ENCODE results near the gene WAPL.
"Not testable (repeated sequence)": the region's sequence is repeated elsewhere in the genome, so short reads cannot be mapped to it uniquely, and the experiment has no call there.

Gene WAPL

DNA sequence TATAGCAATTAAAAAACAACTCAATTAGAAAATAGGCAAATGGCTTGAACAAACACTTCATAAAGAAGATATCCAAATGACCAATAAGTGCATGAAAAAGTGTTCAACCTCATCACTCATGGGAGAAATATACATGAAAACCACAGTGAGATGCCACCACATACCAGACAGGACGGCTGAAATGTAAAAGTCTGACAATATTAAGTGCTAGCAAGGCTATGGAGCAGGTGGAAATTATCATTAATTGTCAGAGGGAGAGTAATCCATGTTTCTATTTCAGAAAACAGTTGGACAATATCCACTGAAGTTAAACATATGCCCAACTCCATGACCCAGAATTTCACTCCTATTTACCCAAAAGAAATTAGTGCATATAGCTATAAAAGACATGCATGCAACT lies 112.4 kb downstream of the WAPL start:
- no peak for DNase-seq

DNA sequence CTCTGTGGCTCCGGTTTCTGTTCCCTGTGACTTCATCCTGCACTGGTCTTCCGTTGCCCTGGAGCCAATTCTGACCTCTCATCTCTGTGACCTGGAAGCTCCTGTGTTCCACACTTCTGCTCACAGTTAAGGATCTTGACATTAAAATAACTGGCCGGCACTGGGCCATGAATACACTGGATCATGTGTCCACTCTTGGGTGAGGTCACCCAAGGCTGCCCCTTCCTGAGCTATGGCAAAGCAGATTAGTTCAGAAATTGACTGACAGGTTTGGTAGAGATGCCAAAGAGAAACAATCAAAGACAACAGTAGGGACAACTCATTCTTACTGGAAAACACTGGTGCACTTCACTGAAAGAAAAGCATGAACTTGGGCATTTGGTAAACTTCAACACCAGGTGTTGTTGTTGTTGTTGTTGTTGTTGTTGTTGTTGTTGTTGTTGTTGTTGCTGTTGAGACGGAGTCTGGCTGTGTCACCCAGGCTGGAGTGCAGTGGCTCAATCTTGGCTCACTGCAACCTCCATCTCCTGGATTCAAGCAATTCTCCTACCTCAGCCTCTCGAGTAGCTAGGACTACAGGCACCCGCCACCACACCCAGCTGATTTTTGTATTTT lies 118.3 kb downstream of the WAPL start:
- no peak for DNase-seq

DNA sequence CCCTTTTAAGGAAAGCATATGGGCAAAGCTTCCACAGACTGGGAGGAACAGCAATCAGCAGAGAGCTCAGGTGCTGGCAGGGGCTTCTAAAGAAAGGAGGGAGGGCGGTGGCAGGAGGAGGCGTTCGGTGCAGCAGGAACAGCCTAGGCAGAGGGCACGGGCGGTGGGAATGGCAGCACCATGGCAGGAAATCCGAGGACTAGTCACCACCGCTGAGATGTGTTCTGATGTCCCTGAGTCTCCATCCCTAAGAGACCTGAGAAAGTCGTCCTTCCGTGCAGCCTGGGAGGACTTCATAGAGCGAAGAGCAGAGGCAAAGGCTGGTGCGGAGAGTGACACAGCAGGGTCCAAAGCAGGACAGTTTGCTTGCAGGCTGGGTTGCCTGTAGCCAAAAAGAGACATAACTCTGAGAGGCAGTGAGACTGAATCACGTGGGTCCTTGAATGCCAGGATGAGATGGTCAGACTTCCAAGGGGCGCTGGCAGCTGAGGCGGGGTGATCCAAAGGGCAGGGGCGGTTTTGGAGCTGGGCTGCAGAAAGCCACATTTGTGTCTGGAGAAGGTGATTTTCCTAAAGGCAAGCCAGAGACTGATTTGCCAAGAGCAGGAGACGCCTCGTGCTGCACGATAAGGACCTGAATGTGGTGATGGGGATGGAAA lies 119.2 kb downstream of the WAPL start:
- DNase-seq = no peak

DNA sequence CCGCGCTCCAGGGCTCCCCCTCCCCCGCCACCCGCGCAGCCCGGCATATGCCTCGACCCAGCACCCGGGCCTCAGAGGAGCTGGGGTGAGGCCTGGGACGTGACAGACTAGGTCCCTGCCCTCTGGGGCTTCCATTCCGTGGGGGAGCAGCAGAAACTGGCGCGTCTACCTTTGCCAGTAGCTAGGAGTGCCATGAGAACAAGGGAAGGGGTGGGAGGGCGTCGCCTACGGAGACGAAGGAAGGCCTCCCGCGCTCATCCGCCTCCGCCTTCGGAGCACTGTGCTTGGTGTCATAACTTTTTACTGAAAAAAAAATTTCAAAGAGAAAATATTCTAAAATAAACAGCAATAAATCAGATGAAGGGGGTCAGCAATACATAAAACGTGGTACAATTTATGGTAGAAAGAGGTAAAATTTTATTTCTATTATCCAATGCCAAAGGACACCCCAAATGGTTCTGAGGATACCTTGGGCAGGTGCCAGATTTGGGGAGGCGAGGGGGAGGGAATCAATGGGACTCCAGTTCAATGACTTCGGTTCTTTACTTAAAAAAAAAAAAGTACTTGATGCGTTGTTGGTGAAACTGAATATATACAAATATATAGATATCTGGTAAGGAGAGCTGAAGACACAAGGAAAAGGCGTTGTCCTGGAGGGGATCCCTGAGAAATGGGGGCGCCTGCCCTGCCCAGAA lies 119.9 kb downstream of the WAPL start:
- DNase-seq = no peak

DNA sequence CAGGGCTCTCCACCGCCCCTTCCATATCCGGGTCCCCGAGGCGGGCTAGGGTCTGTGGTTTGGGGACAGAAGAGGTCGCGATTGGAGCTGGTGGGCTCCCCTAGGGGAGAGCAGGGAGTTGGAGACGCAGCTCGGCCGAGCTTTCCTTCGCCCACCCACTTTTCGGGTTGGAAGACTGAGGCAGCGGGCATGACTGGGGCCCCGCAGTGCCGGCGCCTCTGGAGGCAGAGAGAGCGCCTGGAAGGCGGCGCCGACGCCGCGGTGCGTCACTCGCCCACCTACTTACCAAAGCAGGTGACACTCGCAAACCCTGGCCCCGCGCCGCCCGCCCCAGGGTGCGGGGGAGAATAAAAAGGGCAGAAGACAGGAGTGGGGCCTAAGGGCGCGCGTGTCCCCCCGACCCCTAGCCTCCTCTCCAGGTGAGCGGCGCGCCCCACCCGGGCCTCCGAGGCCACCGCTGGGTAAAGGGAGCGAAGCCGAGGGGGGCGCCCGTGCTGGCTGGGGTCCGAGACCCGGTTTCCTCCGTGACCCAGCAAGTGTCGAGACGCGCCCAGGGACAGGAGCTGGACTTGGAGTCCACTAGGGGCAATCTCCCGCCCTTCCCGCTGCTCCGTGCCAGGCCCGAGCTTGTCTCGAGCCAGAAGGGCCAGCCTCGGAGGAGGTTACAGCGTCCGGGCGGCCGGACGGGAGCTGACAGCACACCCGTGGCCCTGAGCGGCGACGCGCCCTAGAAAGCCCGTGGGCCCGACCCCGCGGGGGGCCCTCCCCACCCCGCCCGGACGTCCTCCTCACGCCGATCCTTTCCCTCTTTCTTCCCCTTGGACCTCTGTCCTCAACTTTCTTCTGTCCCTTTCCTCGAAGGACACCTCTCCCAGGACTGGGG lies 120.6 kb downstream of the WAPL start:
- peak; percentile 58 for DNase-seq

DNA sequence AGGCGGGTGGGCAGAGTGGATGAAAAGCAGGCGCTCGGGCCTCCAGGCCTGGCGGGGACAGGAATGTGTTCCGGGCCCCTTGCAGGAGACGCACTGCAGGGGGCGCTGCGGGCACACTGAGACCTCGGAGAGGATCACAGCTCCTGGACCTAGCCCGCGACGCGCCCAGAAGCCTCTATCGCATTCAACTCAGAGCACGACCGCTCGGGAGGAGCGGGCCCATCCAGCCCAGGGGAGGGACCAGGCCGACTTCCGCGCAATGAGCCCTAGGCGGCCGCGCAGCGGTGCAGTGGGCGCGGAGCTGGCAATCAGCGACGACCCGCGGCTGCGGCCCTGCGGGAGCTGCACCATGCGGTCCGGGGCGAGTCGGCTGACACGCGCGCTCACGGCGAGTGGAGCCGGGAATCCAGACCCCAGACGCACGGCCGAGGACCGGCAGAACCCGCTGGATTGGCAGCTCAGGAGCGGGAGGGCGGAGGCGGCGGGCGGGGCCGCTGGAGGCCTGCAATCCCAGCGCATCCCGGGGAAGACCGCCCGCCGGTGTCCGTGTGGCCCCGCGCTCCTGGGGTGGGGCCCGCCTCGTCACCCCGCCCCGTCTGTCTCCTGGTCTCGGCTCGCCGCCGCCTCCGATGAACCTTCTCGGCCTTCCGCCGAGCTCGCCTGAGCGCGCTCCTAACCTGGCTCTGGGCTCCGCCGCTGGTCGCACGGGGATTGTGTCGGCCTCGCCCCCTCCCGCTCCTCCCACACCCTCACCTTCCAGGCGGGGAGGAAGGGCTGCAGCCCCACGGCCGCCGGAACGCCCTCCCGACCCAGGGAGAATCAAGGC lies 121.5 kb downstream of the WAPL start:
- peak; percentile 89 for DNase-seq

DNA sequence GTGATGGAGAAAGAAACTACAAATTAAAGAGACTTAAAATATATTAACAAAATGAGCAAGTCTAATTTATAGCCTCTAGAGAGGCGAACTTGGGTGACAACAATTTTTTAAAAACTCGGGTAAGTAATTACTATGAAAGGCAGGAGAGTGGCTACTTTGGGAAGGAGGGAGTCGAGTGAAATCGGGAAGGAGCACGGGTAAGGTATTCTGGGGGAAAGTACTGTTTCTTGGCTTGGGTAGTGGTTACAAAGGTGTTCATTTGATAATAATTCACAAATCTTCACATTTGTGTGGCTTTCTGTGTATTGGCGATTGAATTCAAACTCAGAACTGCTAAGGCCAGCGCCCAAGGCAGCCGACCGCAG lies 122.1 kb downstream of the WAPL start:
- no peak for DNase-seq

DNA sequence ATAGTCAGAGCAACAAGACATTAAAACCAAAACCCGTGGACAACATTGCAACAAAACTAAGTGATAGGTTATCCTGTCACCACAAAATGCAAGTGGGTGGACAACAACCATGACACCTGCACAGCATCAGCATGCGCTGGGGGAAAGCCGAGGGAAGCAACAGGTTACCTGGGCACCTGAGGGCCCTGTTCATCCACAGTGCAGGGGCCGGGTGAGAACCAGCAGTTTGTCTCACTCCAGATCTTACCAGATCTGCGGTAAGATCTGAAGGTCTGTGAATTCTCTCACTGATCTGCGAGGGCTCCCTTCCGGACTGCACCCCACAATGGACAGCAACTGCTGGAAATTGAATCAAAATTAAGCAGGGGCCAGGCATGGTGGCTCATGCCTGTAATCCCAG lies 124.5 kb downstream of the WAPL start:
- no peak for DNase-seq

DNA sequence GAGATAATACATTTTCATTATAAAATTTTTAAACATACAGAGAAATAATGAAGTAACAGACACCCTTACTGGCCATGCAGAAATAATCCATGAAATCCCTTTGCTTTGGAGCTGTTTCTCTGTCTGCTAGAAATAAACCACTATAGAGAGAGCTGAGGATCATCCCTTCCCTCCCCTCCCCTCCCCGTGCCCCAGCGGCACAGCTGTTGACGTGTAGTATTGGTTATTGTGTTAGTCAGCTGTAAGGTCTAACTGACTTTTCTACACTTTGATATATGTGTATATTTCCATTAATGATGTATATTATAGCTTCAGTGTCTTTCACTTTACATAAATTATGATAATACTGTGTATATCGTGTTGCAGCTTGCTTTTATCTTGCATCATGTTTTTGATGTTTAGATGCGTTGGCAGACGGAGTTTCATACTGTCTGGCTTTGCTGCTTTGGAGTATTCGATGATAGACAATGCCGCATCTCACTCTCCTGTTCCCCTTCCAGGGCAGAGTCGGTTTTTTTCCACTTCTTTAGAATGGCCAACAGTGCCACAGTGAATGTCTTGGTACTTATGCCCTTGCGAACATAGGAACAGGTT lies 127.6 kb downstream of the WAPL start:
- DNase-seq = no peak

DNA sequence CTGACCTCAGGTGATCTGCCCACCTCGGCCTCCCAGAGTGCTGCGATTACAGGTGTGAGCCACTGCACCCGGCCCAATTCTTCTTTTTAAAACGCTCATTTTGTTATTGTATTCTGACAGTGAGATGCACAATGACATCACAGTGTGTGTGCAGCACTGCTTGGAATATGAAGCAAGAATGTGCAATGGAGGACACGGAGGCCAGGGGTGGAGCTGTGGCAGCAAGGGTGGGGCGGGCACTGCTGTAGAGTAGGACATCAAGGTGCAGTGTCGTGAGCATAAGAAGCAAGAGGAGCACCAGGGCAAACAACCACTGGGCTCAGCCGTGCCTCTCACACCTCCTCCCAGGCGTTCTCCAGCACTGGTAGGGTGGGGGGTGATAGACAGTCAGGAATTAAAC lies 128.2 kb downstream of the WAPL start:
- DNase-seq = no peak

DNA sequence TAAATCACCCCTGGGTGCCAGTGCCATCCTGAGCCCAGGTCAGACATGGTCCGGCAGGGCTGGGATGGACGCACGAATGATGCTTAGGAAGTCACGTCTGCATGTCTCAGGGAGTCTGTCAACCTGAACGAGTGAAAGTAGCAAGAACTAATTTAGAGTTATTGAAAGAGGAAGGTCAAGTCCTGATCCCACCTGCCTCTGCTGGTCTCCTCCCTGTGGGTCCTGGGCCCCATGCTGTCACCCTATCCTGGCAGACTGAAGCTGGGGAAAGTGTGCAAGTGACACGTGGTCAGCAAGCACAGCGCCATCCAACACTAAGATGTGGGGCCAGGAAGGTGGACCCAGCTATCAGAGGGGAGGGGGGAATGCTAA lies 128.9 kb downstream of the WAPL start:
- DNase-seq = no peak

DNA sequence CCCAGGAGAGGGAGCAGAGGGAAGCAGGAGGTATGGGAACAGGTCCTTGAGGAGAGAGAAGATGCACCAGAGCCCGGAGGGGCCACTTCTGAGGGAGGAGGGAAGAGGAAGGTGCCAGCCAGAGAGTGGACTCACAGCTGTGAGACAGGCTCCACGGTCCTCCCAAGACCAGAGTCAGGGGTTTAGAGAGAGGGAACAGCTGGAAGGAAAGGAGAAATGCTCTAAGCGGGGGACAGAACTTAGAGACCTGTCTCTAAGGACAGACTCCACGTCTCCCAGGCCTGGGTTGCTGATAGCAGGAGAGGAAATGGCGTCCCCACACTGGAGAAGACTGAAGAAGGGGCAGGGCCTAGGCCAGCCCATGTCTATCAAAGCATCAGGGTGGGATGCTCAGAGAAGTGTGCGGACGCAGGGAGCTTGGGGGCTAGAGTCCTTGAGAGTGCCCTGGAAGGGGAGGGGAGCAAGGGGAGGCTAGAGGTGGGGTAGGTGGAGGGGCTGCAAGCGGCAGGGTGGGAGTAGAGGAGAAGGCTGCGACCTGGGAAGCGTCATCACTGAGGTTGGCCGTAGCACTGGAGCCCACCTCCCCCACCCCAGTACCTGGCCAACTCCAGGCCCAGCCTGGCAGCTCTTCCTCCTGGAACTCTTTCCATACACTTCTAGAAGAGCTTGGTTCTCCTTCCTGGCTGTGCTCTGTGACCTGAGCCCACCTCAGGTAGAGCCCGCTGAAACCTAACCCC lies 129.4 kb downstream of the WAPL start:
- no peak for DNase-seq

DNA sequence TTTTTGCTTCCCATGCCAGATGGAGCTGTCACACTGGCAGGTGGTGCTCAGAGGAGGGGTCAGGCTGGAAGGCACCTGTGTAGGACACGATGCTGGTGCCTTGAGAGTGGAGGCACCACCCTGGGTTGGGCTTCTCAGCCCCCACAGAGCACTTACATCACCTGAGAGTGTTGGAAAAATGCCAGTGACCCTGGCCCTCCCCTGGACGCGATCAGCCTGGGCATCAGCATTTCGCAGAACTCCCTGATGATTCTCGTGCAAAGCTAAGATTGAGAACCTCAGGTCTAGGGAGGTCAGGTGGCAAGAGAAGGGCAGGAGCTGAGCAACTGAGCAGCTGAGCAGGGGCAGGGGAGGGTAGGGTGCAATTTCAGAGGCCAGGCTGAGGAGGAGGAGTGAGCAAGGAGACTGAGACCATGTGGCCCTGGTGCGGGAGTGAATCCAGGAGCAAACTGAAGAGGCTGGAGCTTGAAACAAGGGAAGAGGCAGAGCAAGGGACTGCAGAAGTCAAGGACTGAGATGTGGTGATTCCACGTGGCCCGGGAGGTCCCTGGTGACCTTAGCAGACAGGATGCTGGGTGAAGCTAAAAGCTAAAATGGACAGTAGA lies 130.3 kb downstream of the WAPL start:
- DNase-seq = no peak

DNA sequence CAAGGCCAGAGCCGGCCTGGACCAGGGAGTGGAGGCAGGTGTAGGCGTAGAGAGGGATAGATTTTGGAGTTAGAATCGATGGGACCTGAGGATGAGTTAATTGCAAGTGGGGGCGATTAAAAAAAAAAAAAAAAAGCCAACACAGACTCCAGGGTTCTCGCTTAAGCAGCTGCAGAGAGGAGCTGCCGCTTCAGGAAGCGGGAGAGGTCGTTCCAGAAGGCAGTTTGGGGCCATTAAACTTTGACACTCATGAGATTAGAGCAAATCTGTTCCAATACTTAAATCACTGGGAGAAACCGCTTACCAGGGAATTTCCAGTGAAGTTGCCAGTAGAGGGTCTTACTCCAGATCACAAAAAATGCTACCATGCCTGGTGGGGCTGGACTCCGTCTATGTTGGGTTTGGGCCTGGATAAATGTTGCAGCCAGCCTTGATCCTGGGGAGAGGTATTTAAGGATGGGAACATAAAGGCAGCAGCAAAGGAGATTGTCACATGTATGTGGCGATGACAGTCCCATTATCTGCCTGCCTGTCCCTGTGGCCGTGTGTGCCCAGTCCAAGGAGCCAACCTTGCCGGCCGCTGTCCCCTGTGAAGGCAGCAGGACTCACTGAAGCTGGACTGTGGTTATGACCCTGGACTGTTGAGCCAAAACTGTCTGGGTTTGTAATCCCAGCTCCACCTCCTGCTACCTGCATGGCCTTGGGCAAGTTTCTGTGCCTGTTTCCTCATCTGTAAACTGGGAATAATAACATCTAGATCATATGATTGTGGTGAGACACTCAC lies 131.1 kb downstream of the WAPL start:
- no peak for DNase-seq

DNA sequence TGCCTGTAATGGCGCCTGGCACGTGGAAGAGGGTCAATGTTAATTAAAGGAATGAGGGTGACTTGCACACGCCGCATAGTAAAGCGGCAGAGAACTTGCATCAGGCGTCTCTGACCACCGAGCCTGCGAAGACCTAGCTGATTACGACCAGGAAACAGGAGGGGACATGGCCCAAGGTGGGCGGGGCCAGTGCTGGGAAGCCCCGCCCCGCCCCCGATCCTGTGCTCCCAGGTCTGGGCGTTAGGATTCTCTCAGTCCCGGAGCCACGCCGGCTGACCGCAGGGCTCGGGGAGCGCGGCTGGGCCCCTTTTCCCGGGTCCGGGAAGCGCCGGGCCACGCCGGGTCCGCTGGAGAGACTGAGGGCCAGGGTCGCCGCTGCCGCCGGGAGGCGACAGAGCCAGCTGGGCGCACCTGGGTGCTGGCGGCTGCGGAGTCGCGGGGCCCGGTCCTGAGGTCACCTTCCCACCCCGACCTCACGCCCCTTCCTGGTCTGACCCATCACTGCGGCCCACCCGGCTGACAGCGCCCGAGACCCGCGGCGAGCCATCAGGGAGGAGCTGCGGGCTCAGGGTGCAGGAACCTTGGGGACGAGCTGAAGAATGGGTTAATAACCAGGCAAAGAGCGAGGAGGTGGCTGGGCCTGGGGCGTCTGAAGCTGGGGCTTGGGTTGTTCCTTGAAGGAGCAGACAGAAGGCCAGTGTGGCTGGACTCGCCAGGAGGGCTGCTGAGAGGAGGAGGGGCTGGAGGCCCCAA lies 132.0 kb downstream of the WAPL start:
- DNase-seq = no peak

DNA sequence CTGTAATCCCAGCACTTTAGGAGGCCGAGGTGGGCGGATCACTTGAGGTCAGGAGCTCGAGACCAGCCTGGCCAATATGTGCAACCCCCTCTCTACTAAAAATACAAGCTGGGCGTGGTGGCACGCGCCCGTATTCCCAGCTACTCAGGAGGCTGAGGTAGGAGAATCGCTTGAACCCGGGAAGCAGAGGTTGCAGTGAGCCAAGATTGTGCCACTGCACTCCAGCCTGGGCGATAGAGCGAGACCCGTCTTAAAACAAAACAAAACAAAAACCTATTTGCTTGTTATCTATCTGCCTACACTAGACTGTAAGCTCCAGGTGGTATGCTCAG lies 132.5 kb downstream of the WAPL start:
- not testable (repeated sequence) for DNase-seq

DNA sequence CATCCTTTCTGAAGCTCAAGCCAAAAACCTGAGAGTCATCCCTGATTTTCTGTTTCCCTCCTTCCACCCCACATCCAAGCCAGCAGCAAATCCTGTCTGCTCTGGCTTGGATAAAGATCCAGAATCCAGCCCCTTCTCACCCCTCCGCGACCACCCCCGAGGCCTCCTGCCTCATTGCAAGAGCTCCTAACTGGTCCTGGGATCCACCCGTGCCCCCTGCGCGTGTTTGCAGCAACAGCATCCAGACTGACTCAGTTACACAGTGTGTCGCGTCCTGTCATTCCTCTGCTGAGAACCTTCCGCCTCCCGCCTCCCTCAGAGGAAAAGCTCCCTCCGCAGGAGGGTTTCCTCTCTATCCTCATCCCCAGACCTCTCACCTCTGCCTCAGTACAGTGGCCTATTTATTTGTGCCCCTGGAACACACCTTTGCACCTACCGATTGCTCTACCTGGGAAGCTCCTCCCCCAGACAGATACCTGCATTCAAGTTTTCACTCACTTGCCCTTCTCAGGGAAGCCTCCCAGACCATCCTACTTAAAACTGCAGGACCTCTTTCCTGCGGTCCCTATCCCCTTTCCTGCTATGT lies 133.4 kb downstream of the WAPL start:
- DNase-seq = no peak

DNA sequence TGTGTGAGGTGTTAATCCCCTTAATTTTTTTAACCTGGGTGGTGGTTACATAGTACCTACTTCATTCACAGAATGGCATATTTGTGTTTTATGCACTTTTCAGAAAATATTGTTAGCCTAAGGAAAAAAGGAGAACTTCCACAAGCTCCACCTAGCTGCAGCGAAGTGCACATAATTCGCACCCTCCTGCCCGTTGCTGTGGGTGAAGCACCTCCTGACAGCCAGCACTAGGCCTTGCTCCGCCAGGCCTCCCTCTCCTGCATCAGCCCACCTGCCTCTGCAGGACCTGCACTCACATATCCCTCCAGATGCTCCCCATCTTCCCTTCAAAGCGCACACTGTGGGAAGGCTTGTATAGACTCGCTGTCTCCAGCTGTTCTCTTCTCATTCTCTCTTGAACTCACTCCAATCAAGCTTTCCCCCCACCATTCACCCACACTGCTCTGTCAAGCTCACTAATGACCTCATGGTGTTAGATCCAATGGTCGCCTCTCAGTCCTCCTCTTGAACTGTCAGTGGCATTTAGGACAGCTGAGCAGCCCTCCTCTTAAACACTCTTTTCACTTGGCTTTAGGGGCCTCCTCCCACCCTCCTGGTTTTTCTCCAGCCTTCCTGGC lies 134.3 kb downstream of the WAPL start:
- DNase-seq = no peak

DNA sequence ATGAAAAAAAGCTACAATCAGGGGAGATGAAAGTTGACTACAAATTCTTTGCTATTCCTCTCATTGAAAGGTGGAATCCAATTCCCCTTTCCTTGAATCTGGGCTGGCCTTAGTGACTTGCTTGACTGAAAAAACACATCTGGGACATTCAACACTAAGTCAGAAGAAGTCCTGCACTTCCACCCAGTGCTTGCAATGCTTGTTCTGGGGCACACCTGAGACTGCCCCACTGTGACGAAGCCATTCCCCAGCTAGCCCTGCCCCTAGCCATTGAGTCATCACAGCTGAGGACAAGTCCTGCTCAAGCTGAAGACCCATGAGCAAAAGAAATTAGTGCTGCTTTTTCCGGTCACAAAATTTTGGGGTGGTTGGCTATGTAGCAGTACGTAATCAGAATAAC lies 135.8 kb downstream of the WAPL start:
- DNase-seq = no peak

All from CD4-positive, alpha-beta T cell treated with Interleukin-21 for 1 hour (primary cell).